MCF 10A (cell line): ENCODE measurements around the gene PRPF6. TPM values are rescaled to one million over a fixed set of nuclear protein-coding genes. Genes with fewer than 3 reads are reported as not detected.

ENCODE experiments used
- BruUV-seq: library from RNA; stranded (reverse); fragments of 400-500 nt; replicated peaks from 2 replicates; lab custom pipeline; 2021; lab: Mats Ljungman, UMichigan
- CTCF ChIA-PET: fragments of 300-600 bp; sonication (Branson Sonifier 250); formaldehyde crosslinking; extraction: SDS; loops from one replicate; lab custom pipeline; 2021; ENCODE audit warnings: antibody characterized with exemption, inconsistent platforms; lab: Yijun Ruan, JAX
- POLR2A ChIA-PET: fragments of 300-600, 350-650 bp; sonication (Branson Sonifier 250); formaldehyde crosslinking; extraction: SDS; loops from one replicate; lab custom pipeline; 2020; ENCODE audit warnings: antibody characterized with exemption, inconsistent platforms; lab: Yijun Ruan, JAX
- DNase-seq: peaks from one replicate; pipeline ENCODE4 v3.0.0-alpha.2; 2018; ENCODE audit not compliant: unreplicated experiment
- H3K27ac Mint-ChIP-seq: one replicate; pipeline ENCODE4 v1.8.0; 2022; ENCODE audit warnings: mild to moderate bottlenecking, low read depth, mixed read lengths; ENCODE audit not compliant: unreplicated experiment
- H3K27me3 Mint-ChIP-seq: one replicate; pipeline ENCODE4 v1.8.0; 2022; ENCODE audit warnings: mixed read lengths; ENCODE audit not compliant: insufficient read depth, unreplicated experiment
- H3K36me3 Mint-ChIP-seq: one replicate; pipeline ENCODE4 v1.8.0; 2022; ENCODE audit warnings: mild to moderate bottlenecking, moderate library complexity, mixed read lengths; ENCODE audit not compliant: insufficient read depth, unreplicated experiment
- H3K4me1 Mint-ChIP-seq: one replicate; pipeline ENCODE4 v1.8.0; 2022; ENCODE audit warnings: mixed read lengths; ENCODE audit not compliant: insufficient read depth, unreplicated experiment
- H3K4me3 Mint-ChIP-seq: one replicate; pipeline ENCODE4 v1.8.0; 2022; ENCODE audit warnings: mild to moderate bottlenecking, moderate library complexity, mixed read lengths; ENCODE audit not compliant: unreplicated experiment
- H3K9me3 Mint-ChIP-seq: one replicate; pipeline ENCODE4 v1.8.0; 2022; ENCODE audit warnings: mixed read lengths; ENCODE audit not compliant: unreplicated experiment
- CTCF ChIP-seq: fragments of 200-600 bp; IDR thresholded peaks from one replicate; pipeline ENCODE4 v1.8.0; 2022; ENCODE audit warnings: antibody characterized with exemption, mild to moderate bottlenecking; ENCODE audit not compliant: unreplicated experiment
- intact Hi-C: fragments of 100-400 bp; cut with micrococcal nuclease; formaldehyde crosslinking; loops from 2 replicates; pipeline ENCODE4 v1.14.1; 2022
- total RNA-seq: library from RNA; stranded (reverse); gene quantifications from 2 replicates; pipeline ENCODE4 v1.2.3, GENCODE V29; 2022

Gene PRPF6
- total RNA-seq, 1 experiment from 2014 or later, result 70.9 TPM

GRCh38 chr20:64057628-64058498 lies 76.9 kb downstream of the PRPF6 start:
- no TSS peak for BruUV-seq
- DNase-seq, result peak; percentile 78
- Mint-ChIP-seq H3K4me1 (peaks cover 13% of the 10 kb centered on the region), H3K4me3 (no peak overlapping the region), H3K27ac (no peak overlapping the region), H3K36me3 (no peaks in the 10 kb centered on the region), H3K27me3 (no peaks in the 10 kb centered on the region), H3K9me3 (no peaks in the 10 kb centered on the region)
- peak; percentile 85 for TF ChIP-seq CTCF
- intact Hi-C loops, result loop anchor here (1.0 kb wide), 1 partner anchor 19 kb away; no protein-coding TSS in a partner anchor
- ChIA-PET CTCF (interaction anchor here (0.6 to 13.7 kb wide), 24 partner anchors 8 to 1043 kb away, joined by 3 to 284 read pairs (median 4); partner anchors contain the start of genes C20orf204, PRPF6 and SAMD10), POLR2A (interaction anchor here (0.8 to 1.3 kb wide), 4 partner anchors 8 to 77 kb away, joined by 3 to 5 read pairs (median 4); partner anchors contain the start of gene PRPF6)

- intact Hi-C loops, result no loop called here
- no peaks in the 10 kb centered on the region for H3K36me3 Mint-ChIP-seq
- DNase-seq, result no peak
- BruUV-seq, result no TSS peak
- TF ChIP-seq CTCF, result no peak
- no peak overlapping the region for H3K27ac Mint-ChIP-seq
- CTCF ChIA-PET, result interaction anchor here (0.6 to 13.7 kb wide), 10 partner anchors 12 to 846 kb away, joined by 3 to 284 read pairs (median 4); partner anchors contain the start of genes C20orf204, PRPF6 and SAMD10
- H3K4me1 Mint-ChIP-seq, result peaks cover 13% of the 10 kb centered on the region
- H3K27me3 Mint-ChIP-seq, result no peaks in the 10 kb centered on the region
- H3K9me3 Mint-ChIP-seq, result no peaks in the 10 kb centered on the region
- POLR2A ChIA-PET, result interaction anchor here (0.9 to 1.0 kb wide), 2 partner anchors 19 to 20 kb away, joined by 3 read pairs; no protein-coding TSS in a partner anchor
- H3K4me3 Mint-ChIP-seq, result no peak overlapping the region
Measured at GRCh38 chr20:64058536-64058935, 77.6 kb downstream of the PRPF6 start.

- Mint-ChIP-seq H3K4me1 (peaks cover 39% of the 10 kb centered on the region), H3K4me3 (peak overlapping the region; percentile 88), H3K27me3 (no peaks in the 10 kb centered on the region), H3K9me3 (no peaks in the 10 kb centered on the region), H3K27ac (peak overlapping the region; percentile 89), H3K36me3 (no peaks in the 10 kb centered on the region)
- TSS peak; percentile 92 for BruUV-seq
- ChIA-PET CTCF (interaction anchor here (0.7 to 13.7 kb wide), 5 partner anchors 8 to 81 kb away, joined by 3 to 284 read pairs (median 7); partner anchors contain the start of genes C20orf204 and PRPF6), POLR2A (interaction anchor here (0.6 to 3.1 kb wide), 23 partner anchors 9 to 404 kb away, joined by 3 to 34 read pairs (median 6); partner anchors contain the start of genes ARFRP1, OPRL1, PCMTD2 and PRPF6)
- intact Hi-C loops, result loop anchor here (5.0 kb wide), 1 partner anchor 80 kb away; the partner anchor contains the start of gene PRPF6
- no peak for TF ChIP-seq CTCF
- no peak for DNase-seq
Measured at GRCh38 chr20:64062276-64062595, 81.3 kb downstream of the PRPF6 start.
